Adrenal gland (tissue), 12 donors: Measurements from ENCODE around the gene TMEM130. TPM values are rescaled to one million over a fixed set of nuclear protein-coding genes. Genes with fewer than 3 reads are reported as not detected.

Source experiments
- DNase-seq, 7 donors: peaks; one replicate each; pipeline ENCODE4 v3.0.0-alpha.2; 2019 to 2020
- H3K27ac ChIP-seq, 5 donors: fragments of 200-600 bp; sonication (generic) in 4 of 5; 1 replicate in 3 of 5; 2 replicates in 2 of 5; pipeline versions ENCODE4 v1.5.1 to v1.8.0; 2016 to 2020; ENCODE audit warnings: mild to moderate bottlenecking in 1 of 5
- H3K27me3 ChIP-seq: fragments of 200-600 bp; 2 replicates; pipeline ENCODE4 v1.8.0; 2021
- H3K36me3 ChIP-seq, 2 donors: fragments of 200-600 bp; replicated peaks in 1 of 2; 1 replicate in 1 of 2; 2 replicates in 1 of 2; pipeline versions ENCODE4 v1.5.1 to v1.8.0; 2018 to 2022
- H3K4me1 ChIP-seq, 2 donors: fragments of 200-600 bp; replicated peaks in 1 of 2; 1 replicate in 1 of 2; 2 replicates in 1 of 2; pipeline versions ENCODE4 v1.5.1 to v1.8.0; 2018 to 2021
- H3K4me3 ChIP-seq, 4 donors: fragments of 200-600 bp; sonication (generic) in 3 of 4; one replicate each; pipeline ENCODE4 v1.5.1; 2016 to 2018
- H3K9me3 ChIP-seq, 3 donors: fragments of 200-600 bp; sonication (generic) in 1 of 3; replicated peaks in 1 of 3; 1 replicate in 2 of 3; 2 replicates in 1 of 3; pipeline versions ENCODE4 v1.5.1 to v1.8.0; 2016 to 2021
- POLR2A ChIP-seq, 2 donors: fragments of 450-650 bp; IDR thresholded peaks; one replicate each; pipeline ENCODE4 v1.6.1; 2017; ENCODE audit warnings: antibody characterized with exemption in 2 of 2, mild to moderate bottlenecking in 2 of 2, moderate library complexity in 1 of 2
- WGBS, 4 donors: extraction: QIAGEN DNeasy Blood & Tissue Kit in 2 of 4; methylation state at CpG; one replicate each; pipeline versions ENCODE4 v1.1.5 to v1.1.7; 2013 to 2017; 5-methylcytosine and 5-hydroxymethylcytosine counted together
- intact Hi-C, 2 donors: fragments of 100-400 bp; cut with DNase I; formaldehyde crosslinking; loops; one replicate each; pipeline versions ENCODE4 v1.14.1 to v1.15.0; 2022 to 2023
- microRNA-seq, 3 donors: library from miRNA; unstranded; fragments of <30 nt; microRNA quantifications; one replicate each; pipeline ENCODE4, GENCODE V29; 2017 to 2020
- polyA plus RNA-seq, 3 donors: library from polyadenylated mRNA; stranded (reverse); fragments of 200-250 nt in 2 of 3; fragments of 350-450 nt in 1 of 3; fragmentation: Illumina TruSeq in 1 of 3; extraction: RNeasy Lipid Tissue Mini Kit (QIAGEN cat#74804) in 1 of 3; gene quantifications; one replicate each; pipeline ENCODE4 v1.2.3, GENCODE V29; 2013 to 2014
- small RNA-seq, 2 donors: library from RNA; depleted of rRNA; stranded (forward); fragments of <200 nt; gene quantifications; one replicate each; pipeline ENCODE3, GENCODE V24; 2016
- total RNA-seq, 9 donors: library from RNA; depleted of rRNA in 4 of 9; stranded (reverse); fragments of >200 nt in 4 of 9; fragments of 120-200 nt in 1 of 9; fragmentation: NEBNext Ultra II Directional in 1 of 9; extraction: Animal tissue kit (Norgen Biotek cat#: 25700) in 1 of 9; gene quantifications; one replicate each; pipeline versions ENCODE4 v1.1.0 to v1.2.4, GENCODE V29; 2013 to 2023
- TF ChIP-seq, protein P1 (sequence below), 6 experiments: fragments of 450-650 bp in 4 of 6; fragments of 200-600 bp in 2 of 6; sonication (generic) in 1 of 6; IDR thresholded peaks; 1 replicate in 5 of 6; 2 replicates in 1 of 6; pipeline versions ENCODE4 v1.5.1 to v1.8.0; 2016 to 2021; ENCODE audit warnings: antibody characterized with exemption in 6 of 6, mild to moderate bottlenecking in 2 of 6, moderate library complexity in 1 of 6
- donor health status: healthy with polysubstance abuse.
- donor health status: Bipolar disorder and iron deficiency.
- donor health status: DM: yes; HTN: yes; CAD: no.
- donor health status: DM: no; HTN: no; CAD: no.
- donor health status: DM: no; HTN: no; CAD: no.
- donor health status: DM: yes; HTN: yes; CAD: no.

The TMEM130 gene
- total and polyA plus RNA-seq, 12 donors = 0.65 to 38.5 (median 12.2) TPM; not detected in 2

DNA sequence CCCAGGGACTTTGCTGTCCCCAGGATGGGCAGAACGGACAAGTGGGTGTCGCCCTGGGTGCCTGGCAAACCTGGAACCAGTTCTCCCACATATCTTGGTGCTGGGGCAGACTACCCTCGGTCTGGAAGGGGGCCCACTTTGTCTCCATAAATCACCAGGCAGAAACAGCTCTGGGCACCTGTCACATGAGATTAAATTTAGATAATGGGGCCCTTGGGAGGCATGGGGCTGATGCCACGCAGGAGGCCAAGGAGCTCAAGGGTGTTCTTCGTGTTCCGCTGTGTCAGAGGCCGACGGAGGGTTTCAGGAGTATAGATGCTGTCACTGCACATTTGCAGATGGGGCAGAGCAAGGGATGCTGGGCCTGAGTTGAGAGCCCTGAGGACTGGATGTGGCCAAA lies 72.7 kb downstream of the TMEM130 start:
- Histone ChIP-seq H3K36me3 (no peaks in the 10 kb centered on the region), H3K27me3 (no peaks in the 10 kb centered on the region), H3K4me1 (no peaks in the 10 kb centered on the region), H3K9me3 (peaks cover 0 to 2% (median 0%) of the 10 kb centered on the region in 3 donors), H3K4me3 (no peak overlapping the region), H3K27ac (no peak overlapping the region)
- intact Hi-C loops = no loop called here
- no peak for DNase-seq
- 60 to 75% (median 74%) methylated on average over 3 to 8 of the region's 8 CpGs for WGBS, 4 donors
- no peak for TF ChIP-seq POLR2A (IDR thresholded peaks at IDR 0.05)
- TF ChIP-seq, protein P1, sequence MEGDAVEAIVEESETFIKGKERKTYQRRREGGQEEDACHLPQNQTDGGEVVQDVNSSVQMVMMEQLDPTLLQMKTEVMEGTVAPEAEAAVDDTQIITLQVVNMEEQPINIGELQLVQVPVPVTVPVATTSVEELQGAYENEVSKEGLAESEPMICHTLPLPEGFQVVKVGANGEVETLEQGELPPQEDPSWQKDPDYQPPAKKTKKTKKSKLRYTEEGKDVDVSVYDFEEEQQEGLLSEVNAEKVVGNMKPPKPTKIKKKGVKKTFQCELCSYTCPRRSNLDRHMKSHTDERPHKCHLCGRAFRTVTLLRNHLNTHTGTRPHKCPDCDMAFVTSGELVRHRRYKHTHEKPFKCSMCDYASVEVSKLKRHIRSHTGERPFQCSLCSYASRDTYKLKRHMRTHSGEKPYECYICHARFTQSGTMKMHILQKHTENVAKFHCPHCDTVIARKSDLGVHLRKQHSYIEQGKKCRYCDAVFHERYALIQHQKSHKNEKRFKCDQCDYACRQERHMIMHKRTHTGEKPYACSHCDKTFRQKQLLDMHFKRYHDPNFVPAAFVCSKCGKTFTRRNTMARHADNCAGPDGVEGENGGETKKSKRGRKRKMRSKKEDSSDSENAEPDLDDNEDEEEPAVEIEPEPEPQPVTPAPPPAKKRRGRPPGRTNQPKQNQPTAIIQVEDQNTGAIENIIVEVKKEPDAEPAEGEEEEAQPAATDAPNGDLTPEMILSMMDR (IDR thresholded peaks at IDR 0.05) = no peak

Small RNA genes within 50 kb of the gene (microRNA-seq; reads per million reads assigned to microRNA genes)
- 0.76 to 2.2 (median 1.1) reads per million in 3 donors for gene MIR3609

Small RNA genes within 50 kb of the gene (small RNA-seq; reads per million reads assigned to genes)
- 2.6 to 11.6 reads per million in 2 donors for gene MIR3609

Other genes with a start within 250 kb of the TMEM130 start
- gene TRRAP, start 8.5 kb upstream of the TMEM130 start, total RNA-seq = 10 to 100 TPM; 16.5 to 43.0 (median 33.4) TPM
- gene TRRAP, start 8.5 kb upstream of the TMEM130 start, polyA plus RNA-seq = 10 to 100 TPM; 11.8 to 16.5 (median 12.1) TPM